ENCODE results near the gene OR4E2.

- no peak for TF ChIP-seq SP1 (IDR thresholded peaks at IDR 0.05)
- no peak for TF ChIP-seq HDGF (IDR thresholded peaks at IDR 0.05; ENCODE audit: borderline replicate concordance)
- no peak for TF ChIP-seq TARDBP (IDR thresholded peaks at IDR 0.05)
- no peak for TF ChIP-seq ARNT (IDR thresholded peaks at IDR 0.05)
- no peak for TF ChIP-seq NFRKB (IDR thresholded peaks at IDR 0.05)
- no peak for TF ChIP-seq FOXA1 (IDR thresholded peaks at IDR 0.05)
- no peak for TF ChIP-seq ELF4 (IDR thresholded peaks at IDR 0.05)
- no peak for TF ChIP-seq BHLHE40 (IDR thresholded peaks at IDR 0.05; ENCODE audit: borderline replicate concordance)
Observed at GRCh38 chr14:21669284-21669683, 15.6 kb downstream of the OR4E2 start.
